ENCODE measurements around the gene RPL38.

DNA sequence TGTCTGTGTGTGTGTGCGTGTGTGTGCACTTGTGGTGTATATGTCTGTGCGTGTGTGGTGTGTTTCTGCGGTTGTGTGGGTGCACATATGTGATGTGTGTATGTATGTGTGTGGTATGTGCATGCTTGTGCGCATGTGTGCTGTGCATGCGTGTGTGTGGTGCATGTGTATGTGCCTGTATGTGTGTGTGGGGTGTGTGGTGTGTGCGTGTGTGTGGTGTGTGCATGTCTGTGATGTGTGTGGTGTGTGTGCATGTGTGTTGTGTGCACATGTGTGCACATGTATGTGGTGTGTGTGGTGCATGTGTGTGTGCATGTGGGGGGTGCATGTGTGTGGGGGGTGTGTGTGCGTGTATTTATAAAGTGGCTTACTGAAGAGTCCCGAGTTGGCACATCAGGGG is 47.6 kb downstream of the RPL38 start:
- TF ChIP-seq, protein P1, sequence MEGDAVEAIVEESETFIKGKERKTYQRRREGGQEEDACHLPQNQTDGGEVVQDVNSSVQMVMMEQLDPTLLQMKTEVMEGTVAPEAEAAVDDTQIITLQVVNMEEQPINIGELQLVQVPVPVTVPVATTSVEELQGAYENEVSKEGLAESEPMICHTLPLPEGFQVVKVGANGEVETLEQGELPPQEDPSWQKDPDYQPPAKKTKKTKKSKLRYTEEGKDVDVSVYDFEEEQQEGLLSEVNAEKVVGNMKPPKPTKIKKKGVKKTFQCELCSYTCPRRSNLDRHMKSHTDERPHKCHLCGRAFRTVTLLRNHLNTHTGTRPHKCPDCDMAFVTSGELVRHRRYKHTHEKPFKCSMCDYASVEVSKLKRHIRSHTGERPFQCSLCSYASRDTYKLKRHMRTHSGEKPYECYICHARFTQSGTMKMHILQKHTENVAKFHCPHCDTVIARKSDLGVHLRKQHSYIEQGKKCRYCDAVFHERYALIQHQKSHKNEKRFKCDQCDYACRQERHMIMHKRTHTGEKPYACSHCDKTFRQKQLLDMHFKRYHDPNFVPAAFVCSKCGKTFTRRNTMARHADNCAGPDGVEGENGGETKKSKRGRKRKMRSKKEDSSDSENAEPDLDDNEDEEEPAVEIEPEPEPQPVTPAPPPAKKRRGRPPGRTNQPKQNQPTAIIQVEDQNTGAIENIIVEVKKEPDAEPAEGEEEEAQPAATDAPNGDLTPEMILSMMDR (IDR thresholded peaks at IDR 0.05) = no peak
- TF ChIP-seq ZFX (IDR thresholded peaks at IDR 0.05; ENCODE audit: borderline replicate concordance) = no peak

Measured in 22Rv1 (cell line).